ENCODE data around the gene RASGRF2. TPM values are rescaled to one million over a fixed set of nuclear protein-coding genes. Genes with fewer than 3 reads are reported as not detected.
"Not testable (repeated sequence)": the region's sequence is repeated elsewhere in the genome, so short reads cannot be mapped to it uniquely, and the experiment has no call there.

RASGRF2 gene
- polyA plus RNA-seq, 6 donors from 2014 or later: 0.03 to 0.21 TPM; not detected in 4

DNA sequence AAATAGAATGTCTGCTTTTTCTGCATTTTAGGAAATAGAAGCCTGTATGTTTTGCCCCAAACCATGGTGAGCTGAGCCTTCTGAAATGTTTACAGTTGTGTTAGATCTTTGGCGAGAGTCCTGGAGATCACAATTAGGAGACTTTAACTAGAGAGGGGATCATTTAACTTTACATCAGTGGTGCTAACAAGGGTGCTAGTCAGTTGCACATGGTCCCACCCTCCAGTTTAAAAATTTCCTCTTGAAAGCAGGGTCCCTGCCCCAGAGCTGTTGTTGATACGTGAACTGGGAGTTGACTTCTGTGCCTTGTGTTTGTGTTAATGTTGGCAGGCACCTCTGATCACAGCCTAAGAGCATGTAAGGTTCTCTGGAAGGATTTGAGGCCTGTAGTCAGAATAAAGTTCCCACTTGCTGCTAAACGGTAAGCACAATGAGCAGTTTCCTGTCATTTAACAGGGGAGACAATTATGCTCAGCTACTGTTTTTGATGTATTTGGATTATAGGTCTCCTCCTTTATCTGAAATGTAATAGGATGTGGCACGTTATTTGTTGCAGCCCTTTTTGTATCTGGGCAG lies 43.7 kb downstream of the RASGRF2 start:
- Mint-ChIP-seq H3K4me1 (peaks cover 7 to 26% (median 16%) of the 10 kb centered on the region in 3 donors), H3K9me3 (no peaks in the 10 kb centered on the region), H3K4me3 (no peak overlapping the region), H3K27ac (no peak overlapping the region), H3K36me3 (no peaks in the 10 kb centered on the region), H3K27me3 (peaks cover 0 to 7% (median 3%) of the 10 kb centered on the region in 3 donors)
- DNase-seq: no peak
- ATAC-seq (ENCODE audit: low read depth in 2 of 2): no peak

- H3K9me3 Mint-ChIP-seq: no peaks in the 10 kb centered on the region
- DNase-seq: no peak
- H3K27ac Mint-ChIP-seq: no peak overlapping the region
- peaks cover 0 to 7% (median 3%) of the 10 kb centered on the region in 3 donors for H3K27me3 Mint-ChIP-seq
- no peak overlapping the region for H3K4me3 Mint-ChIP-seq
- ATAC-seq (ENCODE audit: low read depth in 2 of 2): no peak
- no peaks in the 10 kb centered on the region for H3K36me3 Mint-ChIP-seq
- H3K4me1 Mint-ChIP-seq: peaks cover 5 to 24% (median 14%) of the 10 kb centered on the region in 3 donors
Observed at GRCh38 chr5:81005708-81006107, 45.5 kb downstream of the RASGRF2 start.

DNA sequence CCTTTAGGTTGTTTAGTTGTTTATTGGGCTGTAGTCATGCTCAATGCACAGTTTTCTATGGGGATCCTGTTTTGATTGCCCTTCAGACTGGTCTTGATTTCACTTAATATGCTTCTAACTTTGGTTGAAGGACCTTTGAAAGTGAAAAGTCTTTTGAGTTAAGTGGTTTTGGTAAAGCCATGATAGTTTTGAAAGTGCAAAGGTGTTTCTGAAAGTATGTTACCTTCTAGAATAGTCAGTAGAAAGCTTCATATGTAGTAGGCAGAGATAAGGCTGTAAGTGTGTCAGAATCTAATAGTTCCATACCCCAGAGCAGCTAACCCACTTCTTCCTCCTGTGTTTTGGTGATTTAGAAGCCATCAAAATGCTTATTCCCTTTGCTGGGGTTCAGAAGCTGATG lies 46.1 kb downstream of the RASGRF2 start:
- no peaks in the 10 kb centered on the region for H3K36me3 Mint-ChIP-seq
- peaks cover 5 to 24% (median 14%) of the 10 kb centered on the region in 3 donors for H3K4me1 Mint-ChIP-seq
- peak overlapping the region in 1 of 8 donors; percentile 9 for H3K4me3 Mint-ChIP-seq
- DNase-seq: no peak
- ATAC-seq (ENCODE audit: low read depth in 2 of 2): no peak
- no peak overlapping the region for H3K27ac Mint-ChIP-seq
- no peaks in the 10 kb centered on the region for H3K9me3 Mint-ChIP-seq
- H3K27me3 Mint-ChIP-seq: peaks cover 0 to 7% (median 3%) of the 10 kb centered on the region in 3 donors

DNA sequence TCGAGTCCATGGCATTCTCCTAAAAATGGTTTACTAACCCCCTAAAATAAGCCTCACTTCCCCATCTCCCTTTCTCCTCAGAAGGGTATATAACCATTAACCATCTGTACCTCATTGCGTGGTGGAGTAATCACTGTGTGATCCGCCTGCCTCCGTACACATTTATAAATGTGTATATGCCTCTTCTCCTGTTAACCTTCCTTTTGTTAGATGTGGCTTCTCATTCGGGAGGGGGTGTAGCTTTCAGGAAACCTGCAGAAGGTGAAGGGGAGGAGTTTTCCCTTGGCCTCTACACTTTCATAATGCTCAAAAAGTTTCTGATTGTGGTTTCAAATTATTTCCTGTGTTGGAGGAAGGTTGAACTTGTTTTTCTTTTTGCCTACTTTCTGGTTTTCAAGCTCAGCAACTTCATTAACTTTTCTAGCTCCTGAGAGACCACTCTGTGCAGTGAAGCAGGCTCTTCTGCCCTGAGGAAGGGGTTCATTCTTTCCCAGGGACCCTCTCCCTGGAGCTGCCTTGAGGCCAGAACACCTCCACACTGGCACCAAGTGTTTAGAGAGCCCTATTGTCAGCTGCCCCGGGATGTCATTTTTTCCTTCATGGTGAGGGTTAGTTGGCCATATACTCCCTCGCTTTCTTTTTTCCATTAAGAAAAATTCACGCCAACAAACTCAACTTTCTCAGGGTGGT lies 46.9 kb downstream of the RASGRF2 start:
- no peaks in the 10 kb centered on the region for H3K36me3 Mint-ChIP-seq
- H3K9me3 Mint-ChIP-seq: no peaks in the 10 kb centered on the region
- no peak for DNase-seq
- H3K4me3 Mint-ChIP-seq: peak overlapping the region in 4 of 8 donors; percentile 48 to 76 (median 68)
- H3K27me3 Mint-ChIP-seq: peaks cover 0 to 7% (median 3%) of the 10 kb centered on the region in 3 donors
- ATAC-seq (ENCODE audit: low read depth in 2 of 2): no peak
- H3K27ac Mint-ChIP-seq: peak overlapping the region in 1 of 6 donors; percentile 56
- peaks cover 5 to 24% (median 14%) of the 10 kb centered on the region in 3 donors for H3K4me1 Mint-ChIP-seq

- no peak for ATAC-seq (ENCODE audit: low read depth in 2 of 2)
- Mint-ChIP-seq H3K4me3 (peak overlapping the region in 4 of 8 donors; percentile 48 to 76 (median 60)), H3K9me3 (peaks cover 0 to 1% (median under 1%) of the 10 kb centered on the region in 7 donors), H3K27me3 (peaks cover 0 to 7% (median 3%) of the 10 kb centered on the region in 3 donors), H3K36me3 (no peaks in the 10 kb centered on the region), H3K27ac (peak overlapping the region in 1 of 6 donors; percentile 56), H3K4me1 (peaks cover 5 to 24% (median 14%) of the 10 kb centered on the region in 3 donors)
- no peak for DNase-seq
Observed at GRCh38 chr5:81007637-81008027, 47.5 kb downstream of the RASGRF2 start.

- Mint-ChIP-seq H3K4me1 (peaks cover 8 to 26% (median 14%) of the 10 kb centered on the region in 3 donors), H3K27ac (no peak overlapping the region), H3K36me3 (no peaks in the 10 kb centered on the region), H3K9me3 (peaks cover 0 to 17% (median 3%) of the 10 kb centered on the region in 7 donors), H3K4me3 (no peak overlapping the region), H3K27me3 (peaks cover 0 to 2% (median 0%) of the 10 kb centered on the region in 3 donors)
- DNase-seq: no peak
- no peak for ATAC-seq (ENCODE audit: low read depth in 2 of 2)
Observed at GRCh38 chr5:81010336-81011169, 50.4 kb downstream of the RASGRF2 start.

- H3K4me3 Mint-ChIP-seq: no peak overlapping the region
- no peak for ATAC-seq (ENCODE audit: low read depth in 2 of 2)
- H3K27ac Mint-ChIP-seq: peak overlapping the region in 1 of 6 donors; percentile 54
- H3K4me1 Mint-ChIP-seq: peaks cover 0 to 3% (median 2%) of the 10 kb centered on the region in 3 donors
- no peak for DNase-seq
- H3K27me3 Mint-ChIP-seq: peaks cover 0 to 17% (median 0%) of the 10 kb centered on the region in 3 donors
- H3K9me3 Mint-ChIP-seq: peaks cover 0 to 17% (median 3%) of the 10 kb centered on the region in 7 donors
- H3K36me3 Mint-ChIP-seq: no peaks in the 10 kb centered on the region
Observed at GRCh38 chr5:81014348-81014747, 54.2 kb downstream of the RASGRF2 start.

DNA sequence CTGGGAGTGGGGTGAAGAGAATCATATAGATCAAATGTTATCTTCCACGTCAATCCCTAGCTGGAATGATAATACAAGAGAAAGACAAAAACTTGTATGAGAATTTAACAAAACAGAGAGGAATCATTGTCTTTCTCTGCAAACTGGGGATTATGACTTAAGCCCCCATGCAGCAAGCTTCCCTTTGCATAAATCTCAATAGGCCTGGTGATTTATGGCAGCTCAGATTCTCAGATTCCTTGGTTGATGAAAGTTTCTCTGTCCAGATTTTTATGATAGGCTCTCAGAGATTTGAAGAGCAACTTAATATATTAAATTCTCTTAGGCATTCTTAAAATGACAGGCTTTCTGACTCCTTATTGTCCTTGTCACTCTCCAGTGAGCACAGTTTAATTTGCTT lies 56.0 kb downstream of the RASGRF2 start:
- H3K27ac Mint-ChIP-seq: peak overlapping the region in 1 of 6 donors; percentile 35
- no peaks in the 10 kb centered on the region for H3K36me3 Mint-ChIP-seq
- H3K9me3 Mint-ChIP-seq: peaks cover 0 to 17% (median 3%) of the 10 kb centered on the region in 7 donors
- DNase-seq: no peak
- H3K27me3 Mint-ChIP-seq: peaks cover 5 to 31% (median 12%) of the 10 kb centered on the region in 3 donors
- ATAC-seq (ENCODE audit: low read depth in 2 of 2): no peak
- no peak overlapping the region for H3K4me3 Mint-ChIP-seq
- H3K4me1 Mint-ChIP-seq: peaks cover 0 to 3% (median 2%) of the 10 kb centered on the region in 3 donors

GRCh38 chr5:81017320-81017719 lies 57.2 kb downstream of the RASGRF2 start:
- no peak for DNase-seq
- Mint-ChIP-seq H3K36me3 (no peaks in the 10 kb centered on the region), H3K27me3 (peaks cover 10 to 38% (median 23%) of the 10 kb centered on the region in 3 donors), H3K9me3 (peaks cover 0 to 17% (median 3%) of the 10 kb centered on the region in 7 donors), H3K4me3 (no peak overlapping the region), H3K27ac (no peak overlapping the region), H3K4me1 (peaks cover 0 to 3% (median 2%) of the 10 kb centered on the region in 3 donors)
- no peak for ATAC-seq (ENCODE audit: low read depth in 2 of 2)

GRCh38 chr5:81018608-81019007 lies 58.4 kb downstream of the RASGRF2 start:
- ATAC-seq (ENCODE audit: low read depth in 2 of 2): not testable (repeated sequence)

GRCh38 chr5:81019748-81020147 lies 59.6 kb downstream of the RASGRF2 start:
- Mint-ChIP-seq H3K36me3 (no peaks in the 10 kb centered on the region), H3K4me1 (no peaks in the 10 kb centered on the region), H3K4me3 (no peak overlapping the region), H3K9me3 (no peaks in the 10 kb centered on the region), H3K27me3 (peaks cover 13 to 40% (median 35%) of the 10 kb centered on the region in 3 donors), H3K27ac (no peak overlapping the region)
- DNase-seq (no peak), ATAC-seq (ENCODE audit: low read depth in 2 of 2) (no peak)

More at GRCh38 chr5:81018608-81019007, 58.4 kb downstream of the RASGRF2 start:
- not testable (repeated sequence) for H3K36me3 Mint-ChIP-seq, H3K27ac Mint-ChIP-seq, DNase-seq, H3K9me3 Mint-ChIP-seq, H3K4me1 Mint-ChIP-seq, H3K4me3 Mint-ChIP-seq
- H3K27me3 Mint-ChIP-seq: peaks cover 13 to 38% (median 34%) of the 10 kb centered on the region in 3 donors

DNA sequence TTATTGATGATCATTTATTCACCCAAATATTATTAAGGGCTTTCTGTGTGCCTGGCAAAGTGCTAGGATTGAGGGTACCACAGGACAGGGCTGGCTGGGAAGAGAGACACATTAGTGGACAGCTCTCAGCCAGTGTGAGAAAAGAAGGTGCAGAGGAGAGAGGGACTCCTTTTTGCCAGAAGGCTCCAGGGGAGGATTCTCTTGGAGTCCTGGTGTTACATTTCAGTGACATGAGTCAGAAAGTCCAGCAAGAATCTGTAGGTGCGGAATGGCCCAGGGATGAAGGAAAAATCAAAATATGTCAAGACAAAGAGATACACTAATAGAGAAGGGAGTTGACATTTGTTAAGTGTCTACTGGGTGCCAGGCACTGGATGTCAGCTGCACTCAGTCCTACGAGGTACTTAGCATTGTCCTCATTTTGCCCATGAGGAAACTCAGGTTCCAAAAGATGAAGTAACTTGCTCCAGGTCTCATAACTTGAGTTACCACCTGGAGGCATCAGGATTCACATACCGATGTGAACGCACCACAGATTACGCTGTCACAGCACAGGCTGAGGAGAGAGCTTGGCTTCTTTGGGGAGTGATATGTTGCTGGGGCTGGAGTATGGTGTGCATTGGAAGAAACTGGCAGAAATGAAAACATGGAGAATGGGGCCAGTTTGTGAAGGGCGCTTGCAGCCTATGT lies 60.5 kb downstream of the RASGRF2 start:
- H3K9me3 Mint-ChIP-seq: no peaks in the 10 kb centered on the region
- peak overlapping the region in 1 of 6 donors; percentile 18 for H3K27ac Mint-ChIP-seq
- no peak overlapping the region for H3K4me3 Mint-ChIP-seq
- DNase-seq (no peak), ATAC-seq (ENCODE audit: low read depth in 2 of 2) (no peak)
- peaks cover 13 to 47% (median 41%) of the 10 kb centered on the region in 3 donors for H3K27me3 Mint-ChIP-seq
- H3K4me1 Mint-ChIP-seq: no peaks in the 10 kb centered on the region
- H3K36me3 Mint-ChIP-seq: no peaks in the 10 kb centered on the region

GRCh38 chr5:81021486-81021885 lies 61.3 kb downstream of the RASGRF2 start:
- no peaks in the 10 kb centered on the region for H3K36me3 Mint-ChIP-seq
- DNase-seq: no peak
- ATAC-seq (ENCODE audit: low read depth in 2 of 2): no peak
- H3K4me1 Mint-ChIP-seq: no peaks in the 10 kb centered on the region
- no peak overlapping the region for H3K4me3 Mint-ChIP-seq
- H3K27ac Mint-ChIP-seq: no peak overlapping the region
- peaks cover 16 to 54% (median 49%) of the 10 kb centered on the region in 3 donors for H3K27me3 Mint-ChIP-seq
- no peaks in the 10 kb centered on the region for H3K9me3 Mint-ChIP-seq
